GM23248 (cell line): ENCODE data around the gene C2orf66.

ENCODE experiments used
- EZH2 ChIP-seq: fragments of 200-600 bp; sonication (generic); IDR thresholded peaks from 2 replicates; pipeline ENCODE4 v1.6.1; 2018; ENCODE audit warnings: antibody characterized with exemption, mild to moderate bottlenecking; ENCODE audit not compliant: insufficient read depth, poor library complexity, severe bottlenecking
- EZH2phosphoT487 ChIP-seq: fragments of 200-600 bp; sonication (generic); IDR thresholded peaks from 2 replicates; pipeline ENCODE4 v1.6.1; 2018; ENCODE audit warnings: antibody characterized with exemption, moderate library complexity, mild to moderate bottlenecking, low read depth; ENCODE audit not compliant: insufficient read depth

- no peak for TF ChIP-seq EZH2
- TF ChIP-seq EZH2phosphoT487 = no peak
Observed at GRCh38 chr2:196802401-196802800, 6.8 kb downstream of the C2orf66 start.
